ENCODE data around the gene TTLL3. TPM values are rescaled to one million over a fixed set of nuclear protein-coding genes. Genes with fewer than 3 reads are reported as not detected.

TTLL3 gene
- total RNA-seq, 1 experiment from 2014 or later, result 15.7 TPM

DNA sequence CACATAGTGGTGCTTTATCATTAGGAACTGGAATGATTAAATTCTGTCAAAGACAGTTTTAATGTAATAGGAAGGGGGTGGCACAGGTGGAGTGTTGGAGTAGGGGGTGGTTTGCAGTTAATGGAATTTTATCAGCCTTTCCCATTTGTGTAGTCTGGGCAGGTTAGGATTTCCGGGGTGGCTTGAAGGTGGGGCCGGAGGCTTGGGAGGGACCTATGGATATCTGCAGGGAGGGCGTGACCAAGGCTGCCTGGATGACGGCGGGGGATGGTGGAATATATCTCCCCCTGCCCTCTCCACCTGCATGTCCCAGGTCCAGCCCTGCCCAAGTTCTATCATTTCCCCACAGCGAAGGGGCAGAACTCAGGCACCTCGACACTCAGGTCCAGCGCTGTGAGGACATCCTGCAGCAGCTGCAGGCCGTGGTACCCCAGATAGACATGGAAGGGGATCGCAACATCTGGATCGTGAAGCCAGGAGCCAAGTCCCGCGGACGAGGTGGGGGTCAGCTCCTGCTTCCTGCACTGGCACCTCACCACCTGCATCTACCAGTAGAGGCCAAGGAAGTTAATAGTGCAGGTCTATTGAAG is 15.5 kb downstream of the TTLL3 start:
- Histone ChIP-seq H3K9me3 (ENCODE audit: control insufficient read depth, insufficient read depth, low read depth, low read length) (no peaks in the 10 kb centered on the region), H3K4me1 (ENCODE audit: control insufficient read depth, insufficient read depth, low read length) (no peaks in the 10 kb centered on the region), H3K36me3 (ENCODE audit: control insufficient read depth, insufficient read depth, low read length) (no peaks in the 10 kb centered on the region), H3K27me3 (ENCODE audit: control insufficient read depth, insufficient read depth, low read length) (no peaks in the 10 kb centered on the region), H3K4me3 (ENCODE audit: low read depth in 2 of 2, low read length in 2 of 2) (no peak overlapping the region), H3K27ac (ENCODE audit: low read length) (no peak overlapping the region)
- intact Hi-C loops (cut with micrococcal nuclease; ENCODE audit: unreplicated experiment) (no loop called here), in situ Hi-C loops (cut with HindIII; ENCODE audit: low pct_unique_long_range_greater_than_20kb, low sequenced_read_pairs) (no loop called here)
- TF ChIP-seq TCF7L2 (IDR thresholded peaks at IDR 0.05; ENCODE audit: low read depth, low read length), result no peak
- TF ChIP-seq, protein P1, sequence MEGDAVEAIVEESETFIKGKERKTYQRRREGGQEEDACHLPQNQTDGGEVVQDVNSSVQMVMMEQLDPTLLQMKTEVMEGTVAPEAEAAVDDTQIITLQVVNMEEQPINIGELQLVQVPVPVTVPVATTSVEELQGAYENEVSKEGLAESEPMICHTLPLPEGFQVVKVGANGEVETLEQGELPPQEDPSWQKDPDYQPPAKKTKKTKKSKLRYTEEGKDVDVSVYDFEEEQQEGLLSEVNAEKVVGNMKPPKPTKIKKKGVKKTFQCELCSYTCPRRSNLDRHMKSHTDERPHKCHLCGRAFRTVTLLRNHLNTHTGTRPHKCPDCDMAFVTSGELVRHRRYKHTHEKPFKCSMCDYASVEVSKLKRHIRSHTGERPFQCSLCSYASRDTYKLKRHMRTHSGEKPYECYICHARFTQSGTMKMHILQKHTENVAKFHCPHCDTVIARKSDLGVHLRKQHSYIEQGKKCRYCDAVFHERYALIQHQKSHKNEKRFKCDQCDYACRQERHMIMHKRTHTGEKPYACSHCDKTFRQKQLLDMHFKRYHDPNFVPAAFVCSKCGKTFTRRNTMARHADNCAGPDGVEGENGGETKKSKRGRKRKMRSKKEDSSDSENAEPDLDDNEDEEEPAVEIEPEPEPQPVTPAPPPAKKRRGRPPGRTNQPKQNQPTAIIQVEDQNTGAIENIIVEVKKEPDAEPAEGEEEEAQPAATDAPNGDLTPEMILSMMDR (IDR thresholded peaks at IDR 0.05), result no peak
- TF ChIP-seq POLR2AphosphoS5 (IDR thresholded peaks at IDR 0.05; ENCODE audit: low read depth, low read length), result no peak
- no peak for TF ChIP-seq SIN3A (IDR thresholded peaks at IDR 0.05; ENCODE audit: borderline replicate concordance, insufficient read depth, low read depth, low read length)
- TF ChIP-seq, protein P2, sequence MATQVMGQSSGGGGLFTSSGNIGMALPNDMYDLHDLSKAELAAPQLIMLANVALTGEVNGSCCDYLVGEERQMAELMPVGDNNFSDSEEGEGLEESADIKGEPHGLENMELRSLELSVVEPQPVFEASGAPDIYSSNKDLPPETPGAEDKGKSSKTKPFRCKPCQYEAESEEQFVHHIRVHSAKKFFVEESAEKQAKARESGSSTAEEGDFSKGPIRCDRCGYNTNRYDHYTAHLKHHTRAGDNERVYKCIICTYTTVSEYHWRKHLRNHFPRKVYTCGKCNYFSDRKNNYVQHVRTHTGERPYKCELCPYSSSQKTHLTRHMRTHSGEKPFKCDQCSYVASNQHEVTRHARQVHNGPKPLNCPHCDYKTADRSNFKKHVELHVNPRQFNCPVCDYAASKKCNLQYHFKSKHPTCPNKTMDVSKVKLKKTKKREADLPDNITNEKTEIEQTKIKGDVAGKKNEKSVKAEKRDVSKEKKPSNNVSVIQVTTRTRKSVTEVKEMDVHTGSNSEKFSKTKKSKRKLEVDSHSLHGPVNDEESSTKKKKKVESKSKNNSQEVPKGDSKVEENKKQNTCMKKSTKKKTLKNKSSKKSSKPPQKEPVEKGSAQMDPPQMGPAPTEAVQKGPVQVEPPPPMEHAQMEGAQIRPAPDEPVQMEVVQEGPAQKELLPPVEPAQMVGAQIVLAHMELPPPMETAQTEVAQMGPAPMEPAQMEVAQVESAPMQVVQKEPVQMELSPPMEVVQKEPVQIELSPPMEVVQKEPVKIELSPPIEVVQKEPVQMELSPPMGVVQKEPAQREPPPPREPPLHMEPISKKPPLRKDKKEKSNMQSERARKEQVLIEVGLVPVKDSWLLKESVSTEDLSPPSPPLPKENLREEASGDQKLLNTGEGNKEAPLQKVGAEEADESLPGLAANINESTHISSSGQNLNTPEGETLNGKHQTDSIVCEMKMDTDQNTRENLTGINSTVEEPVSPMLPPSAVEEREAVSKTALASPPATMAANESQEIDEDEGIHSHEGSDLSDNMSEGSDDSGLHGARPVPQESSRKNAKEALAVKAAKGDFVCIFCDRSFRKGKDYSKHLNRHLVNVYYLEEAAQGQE (IDR thresholded peaks at IDR 0.05; ENCODE audit: insufficient read depth in 1 of 2, low read depth in 2 of 2, low read length in 1 of 2), result no peak
- ChIA-PET POLR2A (no interaction called here), CTCF (no interaction called here)
- BruUV-seq (replicated peaks), result no TSS peak
- no peak for ATAC-seq
- DNase-seq (ENCODE audit: low read depth, low spot score), result no peak

DNA sequence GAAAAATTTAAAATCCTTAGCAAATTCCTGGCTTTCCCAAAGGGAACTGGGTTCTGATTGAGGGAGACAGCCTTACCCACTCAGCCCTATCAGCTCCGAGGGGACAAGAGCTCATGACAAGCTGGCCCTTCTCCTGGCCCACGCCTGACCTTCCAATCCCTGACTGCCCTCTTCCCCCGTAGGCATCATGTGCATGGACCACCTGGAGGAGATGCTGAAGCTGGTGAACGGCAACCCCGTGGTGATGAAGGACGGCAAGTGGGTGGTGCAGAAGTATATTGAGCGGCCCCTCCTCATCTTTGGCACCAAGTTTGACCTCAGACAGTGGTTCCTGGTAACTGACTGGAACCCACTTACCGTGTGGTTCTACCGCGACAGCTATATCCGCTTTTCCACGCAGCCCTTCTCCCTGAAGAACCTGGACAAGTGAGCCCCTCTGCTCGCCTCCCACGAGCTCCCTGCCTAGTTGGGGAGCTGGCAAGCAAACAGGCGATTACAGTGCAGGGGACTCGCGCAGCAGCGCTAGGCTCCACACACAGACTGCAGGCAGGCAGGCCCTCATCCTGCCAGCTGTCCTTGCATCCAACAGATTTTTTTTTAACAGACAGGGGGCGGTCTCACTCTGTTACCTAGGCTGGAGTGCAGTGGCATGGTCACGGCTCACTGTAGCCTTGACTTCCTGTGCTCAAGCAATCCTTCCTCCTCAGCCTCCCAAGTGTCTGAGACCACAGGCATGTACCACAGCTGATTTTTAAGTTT is 16.9 kb downstream of the TTLL3 start:
- no peaks in the 10 kb centered on the region for H3K36me3 ChIP-seq (ENCODE audit: control insufficient read depth, insufficient read depth, low read length)
- no peak overlapping the region for H3K27ac ChIP-seq (ENCODE audit: low read length)
- intact Hi-C loops (cut with micrococcal nuclease; ENCODE audit: unreplicated experiment) (no loop called here), in situ Hi-C loops (cut with HindIII; ENCODE audit: low pct_unique_long_range_greater_than_20kb, low sequenced_read_pairs) (no loop called here)
- ChIA-PET POLR2A (no interaction called here), CTCF (interaction anchor here (0.6 to 0.8 kb wide), 5 partner anchors 12 to 189 kb away, joined by 3 to 8 read pairs (median 5); no protein-coding TSS in a partner anchor)
- DNase-seq (ENCODE audit: low read depth, low spot score) (no peak), ATAC-seq (peak; percentile 82)
- H3K27me3 ChIP-seq (ENCODE audit: control insufficient read depth, insufficient read depth, low read length), result no peaks in the 10 kb centered on the region
- TF ChIP-seq, protein P2 (IDR thresholded peaks at IDR 0.05; ENCODE audit: insufficient read depth in 1 of 2, low read depth in 2 of 2, low read length in 1 of 2), result no peak
- TF ChIP-seq, protein P1 (IDR thresholded peaks at IDR 0.05), result no peak; the same call in 1 of the 2 replicates
- TF ChIP-seq SIN3A (IDR thresholded peaks at IDR 0.05; ENCODE audit: borderline replicate concordance, insufficient read depth, low read depth, low read length) (no peak), POLR2AphosphoS5 (IDR thresholded peaks at IDR 0.05; ENCODE audit: low read depth, low read length) (no peak)
- H3K9me3 ChIP-seq (ENCODE audit: control insufficient read depth, insufficient read depth, low read depth, low read length), result no peaks in the 10 kb centered on the region
- no TSS peak for BruUV-seq (replicated peaks)
- H3K4me3 ChIP-seq (ENCODE audit: low read depth in 2 of 2, low read length in 2 of 2), result no peak overlapping the region
- H3K4me1 ChIP-seq (ENCODE audit: control insufficient read depth, insufficient read depth, low read length), result no peaks in the 10 kb centered on the region
